Uterus (tissue), 2 donors: ENCODE data around the gene MDFIC2.

Experiments
- POLR2A ChIP-seq, 2 donors: fragments of 450-650 bp; IDR thresholded peaks; one replicate each; pipeline ENCODE4 v1.6.1; 2016; ENCODE audit warnings: antibody characterized with exemption in 2 of 2, mild to moderate bottlenecking in 1 of 2, moderate library complexity in 1 of 2
- TF ChIP-seq, protein P1 (sequence below), 4 experiments: fragments of 200-600 bp in 2 of 4; fragments of 450-650 bp in 2 of 4; sonication (generic) in 2 of 4; IDR thresholded peaks; one replicate each; pipeline ENCODE4 v1.5.1; 2016 to 2019; ENCODE audit warnings: antibody characterized with exemption in 4 of 4, mild to moderate bottlenecking in 2 of 4, moderate library complexity in 1 of 4

GRCh38 chr3:70186221-70186620 is 126.2 kb downstream of the MDFIC2 start:
- TF ChIP-seq, protein P1, sequence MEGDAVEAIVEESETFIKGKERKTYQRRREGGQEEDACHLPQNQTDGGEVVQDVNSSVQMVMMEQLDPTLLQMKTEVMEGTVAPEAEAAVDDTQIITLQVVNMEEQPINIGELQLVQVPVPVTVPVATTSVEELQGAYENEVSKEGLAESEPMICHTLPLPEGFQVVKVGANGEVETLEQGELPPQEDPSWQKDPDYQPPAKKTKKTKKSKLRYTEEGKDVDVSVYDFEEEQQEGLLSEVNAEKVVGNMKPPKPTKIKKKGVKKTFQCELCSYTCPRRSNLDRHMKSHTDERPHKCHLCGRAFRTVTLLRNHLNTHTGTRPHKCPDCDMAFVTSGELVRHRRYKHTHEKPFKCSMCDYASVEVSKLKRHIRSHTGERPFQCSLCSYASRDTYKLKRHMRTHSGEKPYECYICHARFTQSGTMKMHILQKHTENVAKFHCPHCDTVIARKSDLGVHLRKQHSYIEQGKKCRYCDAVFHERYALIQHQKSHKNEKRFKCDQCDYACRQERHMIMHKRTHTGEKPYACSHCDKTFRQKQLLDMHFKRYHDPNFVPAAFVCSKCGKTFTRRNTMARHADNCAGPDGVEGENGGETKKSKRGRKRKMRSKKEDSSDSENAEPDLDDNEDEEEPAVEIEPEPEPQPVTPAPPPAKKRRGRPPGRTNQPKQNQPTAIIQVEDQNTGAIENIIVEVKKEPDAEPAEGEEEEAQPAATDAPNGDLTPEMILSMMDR (IDR thresholded peaks at IDR 0.05) = no peak
- no peak for TF ChIP-seq POLR2A (IDR thresholded peaks at IDR 0.05)
